Left ventricle myocardium inferior (tissue), 1 donor: ENCODE results near the gene ABR. TPM values are rescaled to one million over a fixed set of nuclear protein-coding genes. Genes with fewer than 3 reads are reported as not detected.

Source experiments
- DNase-seq: peaks from one replicate; pipeline ENCODE4 v3.0.0-alpha.2; 2020
- H3K27ac ChIP-seq: fragments of 200-600 bp; replicated peaks from 2 replicates; pipeline ENCODE4 v1.8.0; 2021
- H3K27me3 ChIP-seq: fragments of 200-600 bp; 2 replicates; pipeline ENCODE4 v1.8.0; 2021; ENCODE audit warnings: low read depth
- H3K36me3 ChIP-seq: fragments of 200-600 bp; 2 replicates; pipeline ENCODE4 v1.8.0; 2021
- H3K4me1 ChIP-seq: fragments of 200-600 bp; 2 replicates; pipeline ENCODE4 v1.8.0; 2021
- H3K4me3 ChIP-seq: fragments of 200-600 bp; 2 replicates; pipeline ENCODE4 v1.8.0; 2021; ENCODE audit warnings: mild to moderate bottlenecking, moderate library complexity
- H3K9me3 ChIP-seq: fragments of 200-600 bp; replicated peaks from 2 replicates; pipeline ENCODE4 v1.8.0; 2021
- CTCF ChIP-seq: fragments of 200-600 bp; IDR thresholded peaks from 2 replicates; pipeline ENCODE4 v1.8.0; 2021; ENCODE audit warnings: antibody characterized with exemption, mild to moderate bottlenecking, borderline replicate concordance
- intact Hi-C: fragments of 100-400 bp; cut with micrococcal nuclease; formaldehyde crosslinking; loops from one replicate; pipeline ENCODE4 v1.11.0; 2022
- microRNA-seq: library from miRNA; unstranded; fragments of <30 nt; microRNA quantifications from one replicate; pipeline ENCODE4 v1.2.0, GENCODE V29; 2020
- total RNA-seq: library from RNA; stranded (reverse); fragmentation: NEBNext Ultra II Directional; extraction: Animal tissue kit (Norgen Biotek cat#: 25700); gene quantifications from one replicate; pipeline ENCODE4 v1.2.1, GENCODE V29; 2021
- donor health status: DM: no; HTN: yes; CAD: no; lungs with severe emphysema.

Gene ABR
- total RNA-seq, 1 donor from 2014 or later: 170 TPM

GRCh38 chr17:957856-958421 is 221.8 kb downstream of the ABR start:
- Histone ChIP-seq H3K36me3 (no peaks in the 10 kb centered on the region), H3K4me3 (no peak overlapping the region), H3K27ac (no peak overlapping the region), H3K4me1 (peaks cover 17% of the 10 kb centered on the region), H3K27me3 (no peaks in the 10 kb centered on the region), H3K9me3 (no peaks in the 10 kb centered on the region)
- intact Hi-C loops: no loop called here
- DNase-seq: no peak
- TF ChIP-seq CTCF: no peak

GRCh38 chr17:956905-957304 is 222.9 kb downstream of the ABR start:
- no peaks in the 10 kb centered on the region for H3K9me3 ChIP-seq
- H3K27ac ChIP-seq: no peak overlapping the region
- intact Hi-C loops: no loop called here
- no peak for TF ChIP-seq CTCF
- peaks cover 18% of the 10 kb centered on the region for H3K4me1 ChIP-seq
- H3K4me3 ChIP-seq: no peak overlapping the region
- no peaks in the 10 kb centered on the region for H3K27me3 ChIP-seq
- no peak for DNase-seq
- no peaks in the 10 kb centered on the region for H3K36me3 ChIP-seq

GRCh38 chr17:954431-955164 is 225.2 kb downstream of the ABR start:
- no peak for TF ChIP-seq CTCF
- Histone ChIP-seq H3K4me1 (peaks cover 33% of the 10 kb centered on the region), H3K36me3 (no peaks in the 10 kb centered on the region), H3K27me3 (no peaks in the 10 kb centered on the region), H3K4me3 (no peak overlapping the region), H3K9me3 (no peaks in the 10 kb centered on the region), H3K27ac (no peak overlapping the region)
- DNase-seq: no peak
- intact Hi-C loops: no loop called here

GRCh38 chr17:953767-954166 is 226.0 kb downstream of the ABR start:
- TF ChIP-seq CTCF: no peak
- H3K27ac ChIP-seq: no peak overlapping the region
- H3K36me3 ChIP-seq: no peaks in the 10 kb centered on the region
- H3K9me3 ChIP-seq: no peaks in the 10 kb centered on the region
- no peaks in the 10 kb centered on the region for H3K27me3 ChIP-seq
- no peak overlapping the region for H3K4me3 ChIP-seq
- H3K4me1 ChIP-seq: peaks cover 33% of the 10 kb centered on the region
- no peak for DNase-seq
- intact Hi-C loops: no loop called here

Small RNA genes within 50 kb of the gene (microRNA-seq; reads per million reads assigned to microRNA genes)
- not detected for gene MIR3183

Other genes starting within 250 kb of the ABR start
- gene NXN, start 200.2 kb downstream of the ABR start, total RNA-seq: 13.8 TPM
- 17.6 TPM for gene TIMM22, start 182.9 kb downstream of the ABR start, total RNA-seq
- not detected for gene BHLHA9, start 90.5 kb upstream of the ABR start, total RNA-seq
- gene TRARG1, start 99.7 kb upstream of the ABR start, total RNA-seq: 0.49 TPM
- 569 TPM for gene YWHAE, start 220.2 kb upstream of the ABR start, total RNA-seq